ENCODE data around the gene TMEM35B.
"Not testable (repeated sequence)": the region's sequence is repeated elsewhere in the genome, so short reads cannot be mapped to it uniquely, and the experiment has no call there.

TMEM35B gene

DNA sequence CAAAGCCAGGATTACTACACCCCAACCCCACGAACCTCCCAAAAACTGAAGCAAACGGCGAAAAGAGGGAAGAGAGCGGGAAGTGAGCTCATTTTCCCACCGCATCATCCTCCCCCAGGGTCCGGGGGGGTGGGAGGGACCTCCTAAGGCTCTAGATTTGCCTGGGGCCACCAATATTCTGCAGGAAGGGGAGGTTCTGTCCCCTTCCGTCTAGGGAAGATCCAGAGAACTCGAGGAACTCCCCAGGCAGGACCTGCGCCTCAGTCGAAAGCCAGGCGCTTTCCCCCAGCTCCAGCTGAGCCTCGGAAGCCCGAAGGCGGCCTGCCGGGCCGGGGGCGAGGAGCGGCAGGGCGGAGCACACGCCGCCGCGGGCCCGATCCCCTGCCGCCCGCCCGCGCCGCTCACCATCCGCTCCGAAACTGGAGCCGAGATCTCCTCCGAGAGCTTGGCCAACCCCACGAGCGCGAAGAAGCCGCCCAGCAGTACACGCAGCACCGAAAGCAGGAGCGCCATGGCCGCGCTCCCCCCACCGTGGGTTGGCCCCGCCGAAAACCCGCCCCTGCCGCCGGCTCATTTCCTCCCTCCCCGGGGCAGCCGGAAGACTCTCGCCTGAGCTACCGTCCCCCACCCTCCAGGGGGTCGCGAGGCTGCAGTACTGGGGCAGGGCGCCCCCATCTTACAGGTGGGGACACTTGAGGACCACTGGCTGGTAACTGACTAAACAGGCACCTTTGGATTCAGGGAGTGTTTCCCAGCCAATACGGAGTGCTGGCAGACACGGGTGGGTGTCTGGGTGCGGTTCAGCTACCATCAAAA lies at the start of gene TMEM35B:
Gene TMEM35B, minus strand, starts transcription at position 555 of the 816 bp plus-strand sequence. Its CDS starts 42 bp downstream, at position 513.
- in situ Hi-C loops (cut with HindIII; ENCODE audit: low sequenced_read_pairs), result loop anchor here (5.0 kb wide), 1 partner anchor 53 kb away; no protein-coding TSS in a partner anchor

DNA sequence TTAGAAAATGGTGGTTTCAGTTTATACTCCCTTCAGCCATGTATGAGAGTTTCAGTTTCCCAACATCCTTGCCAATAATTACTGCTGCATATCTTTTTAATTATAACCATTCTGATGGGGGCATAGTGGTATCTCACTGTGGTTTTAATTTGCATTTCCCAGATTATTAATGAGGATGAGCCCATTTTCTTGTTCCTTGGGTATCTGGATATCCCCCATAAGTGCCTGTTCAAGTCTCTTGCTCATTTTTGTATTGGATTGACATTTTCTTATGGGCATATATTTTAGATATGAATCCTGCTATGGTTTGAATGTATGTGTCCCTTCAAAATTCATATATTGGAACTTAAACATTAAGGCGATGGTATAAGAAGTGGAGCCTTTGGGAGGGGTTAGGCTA lies 48.2 kb upstream of the TMEM35B start:
- in situ Hi-C loops (cut with HindIII; ENCODE audit: low sequenced_read_pairs), result no loop called here

DNA sequence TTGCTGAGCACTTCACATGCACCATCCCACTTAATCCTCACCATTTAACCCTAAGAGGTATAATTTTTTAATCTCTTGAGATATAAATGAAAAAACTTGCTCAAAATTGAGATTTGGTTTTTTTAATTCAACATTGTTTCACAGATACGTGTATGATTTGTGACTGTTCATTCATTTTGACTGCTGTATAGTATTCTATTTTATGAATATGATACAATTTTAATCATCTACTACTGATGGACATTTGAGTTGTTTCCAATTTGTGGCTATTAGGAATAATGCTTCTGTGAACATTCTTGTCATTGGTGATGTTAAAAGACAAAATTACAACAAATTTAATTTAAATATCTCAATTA lies 47.2 kb upstream of the TMEM35B start:
- in situ Hi-C loops (cut with HindIII; ENCODE audit: low sequenced_read_pairs), result no loop called here

DNA sequence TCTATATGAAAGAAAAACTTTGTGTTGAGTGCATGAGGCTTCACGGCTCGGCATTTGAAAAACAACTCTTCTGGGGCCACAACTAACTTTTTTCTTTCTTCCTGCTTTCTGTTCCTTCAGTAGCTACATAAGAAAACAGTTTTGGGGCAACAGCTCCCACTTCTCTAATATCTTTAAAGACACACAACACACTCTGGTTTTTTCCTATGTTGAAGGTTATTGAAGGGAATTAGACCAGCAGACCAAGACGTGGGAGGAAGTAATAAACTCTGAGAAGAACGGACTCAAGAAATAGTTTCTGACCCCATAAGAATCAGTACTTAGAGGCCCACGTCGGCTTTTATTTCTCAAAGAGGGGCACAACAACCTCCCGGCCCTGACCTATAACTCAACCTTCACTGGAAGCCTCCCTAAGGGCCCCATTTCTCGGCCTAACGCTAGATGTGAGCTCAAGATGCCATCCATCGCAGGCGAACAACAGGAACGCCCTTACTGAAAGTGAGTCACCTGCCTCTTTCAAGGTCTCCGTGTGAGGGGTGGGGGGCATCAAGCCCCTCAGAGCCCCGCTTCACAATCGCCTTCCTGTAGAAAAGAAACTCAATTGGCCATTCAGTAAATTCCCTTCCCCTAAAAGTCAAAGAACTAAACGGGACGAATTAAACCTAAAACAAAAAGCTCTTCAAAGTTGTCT lies 45.8 kb upstream of the TMEM35B start:
- in situ Hi-C loops (cut with HindIII; ENCODE audit: low sequenced_read_pairs), result no loop called here

DNA sequence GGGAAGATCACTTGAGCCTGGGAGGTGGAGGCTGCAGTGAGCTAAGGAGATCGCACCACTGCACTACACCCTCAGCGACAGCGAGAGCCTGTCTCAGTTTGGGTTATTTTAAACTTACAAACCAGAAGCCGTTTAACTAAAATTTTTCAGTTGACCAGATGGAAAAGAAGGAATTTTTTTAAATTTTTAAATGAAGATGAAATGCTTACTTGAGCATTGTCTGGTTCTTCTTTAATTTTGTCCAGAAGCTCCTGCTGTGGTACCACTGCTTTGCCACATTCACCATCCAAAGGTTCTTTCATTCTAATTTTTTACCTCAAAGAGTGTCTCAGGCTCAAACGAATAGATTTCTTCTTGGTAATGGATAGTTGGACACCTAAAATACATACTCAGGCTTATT lies 45.2 kb upstream of the TMEM35B start:
- in situ Hi-C loops (cut with HindIII; ENCODE audit: low sequenced_read_pairs), result no loop called here

DNA sequence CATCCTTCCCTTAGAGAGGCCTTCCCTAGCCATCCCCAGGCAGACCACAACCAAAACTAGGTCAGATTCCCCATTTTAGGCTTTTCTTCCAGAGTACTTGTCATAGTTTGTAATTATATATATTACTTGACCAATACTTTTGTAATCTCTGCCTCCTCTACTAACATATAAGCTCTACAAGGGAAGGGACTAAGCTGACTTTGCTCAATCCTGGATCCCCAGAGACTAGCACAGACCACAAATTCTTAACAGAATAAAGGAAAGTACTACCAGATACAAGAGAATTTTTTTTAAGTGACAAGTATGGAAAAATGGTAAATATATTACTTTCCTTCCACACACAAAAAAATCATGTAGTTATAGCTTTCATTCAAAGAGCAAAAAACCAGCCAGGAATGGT lies 44.6 kb upstream of the TMEM35B start:
- in situ Hi-C loops (cut with HindIII; ENCODE audit: low sequenced_read_pairs), result no loop called here

DNA sequence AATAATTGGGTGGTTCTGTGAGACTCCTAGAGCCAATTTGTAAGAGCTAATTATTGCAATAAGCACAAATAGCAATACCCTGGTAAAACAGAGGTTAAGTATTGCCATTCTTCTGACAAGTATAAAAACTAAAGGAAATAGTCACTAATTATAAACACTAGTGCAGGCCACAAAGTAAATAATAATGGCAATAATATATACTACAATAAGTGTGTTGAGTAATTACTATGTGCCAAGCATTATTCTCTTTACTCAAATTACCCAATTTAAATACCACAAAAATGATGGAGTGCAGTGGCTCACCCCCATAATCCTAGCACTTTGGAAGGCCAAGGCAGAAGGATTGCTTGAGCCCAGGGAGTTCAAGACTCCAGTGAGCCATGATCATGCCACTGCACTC lies 31.3 kb upstream of the TMEM35B start:
- in situ Hi-C loops (cut with HindIII; ENCODE audit: low sequenced_read_pairs), result no loop called here

DNA sequence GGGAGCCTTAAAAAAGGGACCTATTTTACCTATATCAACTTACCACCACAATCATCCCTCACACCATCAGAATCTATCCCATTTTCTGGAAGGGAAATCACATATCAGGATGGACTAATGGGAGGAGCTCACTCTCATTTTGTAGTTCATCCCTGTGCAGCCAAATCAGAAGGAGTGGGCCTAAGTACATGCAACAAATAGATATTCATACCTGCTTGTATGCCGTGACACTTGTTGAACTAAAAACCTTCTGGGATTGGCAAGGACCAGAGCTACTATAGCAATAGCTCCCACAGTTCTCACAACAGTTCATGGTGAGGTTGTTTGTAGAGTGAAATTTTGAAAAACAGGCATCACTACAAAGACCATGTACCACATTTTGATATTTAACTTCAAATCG lies 29.3 kb upstream of the TMEM35B start:
- in situ Hi-C loops (cut with HindIII; ENCODE audit: low sequenced_read_pairs), result no loop called here

DNA sequence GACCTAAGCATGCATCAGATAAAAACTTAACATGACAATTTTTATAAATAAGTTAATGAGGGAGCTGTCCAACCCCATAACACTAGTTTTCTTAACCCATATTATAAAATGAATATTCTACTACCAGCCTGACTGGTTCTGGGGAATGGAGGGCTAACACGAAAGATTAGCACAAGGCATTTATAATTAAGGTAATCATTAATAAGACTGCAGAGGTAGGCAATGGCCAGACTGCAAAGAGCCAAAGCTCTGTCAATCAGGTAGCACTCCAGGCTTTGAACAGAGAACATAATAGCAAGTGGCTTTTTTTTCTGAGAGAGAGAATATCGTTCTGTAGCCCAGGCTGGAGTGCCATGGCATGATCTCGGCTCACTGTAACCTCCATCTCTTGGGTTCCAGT lies 20.6 kb upstream of the TMEM35B start:
- in situ Hi-C loops (cut with HindIII; ENCODE audit: low sequenced_read_pairs), result no loop called here

DNA sequence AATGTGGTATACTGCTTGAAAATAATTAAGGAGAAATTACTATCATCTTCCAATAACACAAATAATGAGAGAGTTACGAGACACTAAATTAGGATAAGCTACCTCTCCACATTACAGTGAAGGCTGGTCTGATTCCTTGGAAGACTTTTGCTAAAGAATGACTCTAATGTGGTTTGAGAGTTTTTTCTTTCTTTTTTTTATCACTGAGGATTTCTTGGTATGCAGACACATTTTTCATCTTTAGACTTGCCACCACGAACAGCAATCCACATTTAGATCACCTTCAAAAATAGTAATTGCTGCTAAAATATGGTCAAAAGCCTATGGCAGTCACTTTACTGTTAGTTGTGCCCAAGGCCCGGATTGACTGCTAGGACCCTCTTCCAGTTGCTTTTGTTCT lies 16.6 kb upstream of the TMEM35B start:
- in situ Hi-C loops (cut with HindIII; ENCODE audit: low sequenced_read_pairs), result no loop called here

DNA sequence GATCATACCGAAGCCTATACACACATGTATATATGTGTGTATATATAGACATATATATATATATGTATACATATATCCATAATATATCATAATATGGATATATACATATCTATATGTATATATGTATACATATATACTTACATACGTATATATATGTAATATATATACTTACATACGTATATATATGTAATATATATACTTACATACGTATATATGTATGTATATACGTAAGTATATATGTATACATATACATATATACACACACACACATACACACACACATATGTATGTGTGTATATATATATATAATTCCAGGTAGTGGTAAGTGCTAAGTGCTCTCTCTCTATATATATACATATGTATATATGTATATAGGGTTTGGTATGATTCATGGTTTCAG lies 9.7 kb upstream of the TMEM35B start:
- in situ Hi-C loops (cut with HindIII; ENCODE audit: low sequenced_read_pairs), result no loop called here

DNA sequence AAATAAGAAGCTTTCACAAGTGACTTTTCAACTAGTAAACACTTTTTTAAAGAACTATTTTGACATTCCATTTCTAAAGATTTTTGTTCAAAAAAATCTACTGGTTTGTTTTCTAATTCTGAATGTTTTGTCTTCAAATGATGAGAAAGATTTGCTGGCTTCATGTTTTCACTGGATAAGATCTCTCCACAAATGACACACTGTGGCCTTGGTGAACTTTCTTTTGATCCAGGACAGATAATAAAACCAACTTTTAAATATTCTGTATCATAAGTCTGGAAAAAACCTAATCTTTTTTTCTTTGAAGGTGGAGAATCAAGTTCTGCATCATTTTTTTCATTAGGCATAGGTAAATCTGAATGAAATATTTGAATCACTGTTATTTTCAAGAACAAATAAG lies 3.4 kb upstream of the TMEM35B start:
- in situ Hi-C loops (cut with HindIII; ENCODE audit: low sequenced_read_pairs), result no loop called here

DNA sequence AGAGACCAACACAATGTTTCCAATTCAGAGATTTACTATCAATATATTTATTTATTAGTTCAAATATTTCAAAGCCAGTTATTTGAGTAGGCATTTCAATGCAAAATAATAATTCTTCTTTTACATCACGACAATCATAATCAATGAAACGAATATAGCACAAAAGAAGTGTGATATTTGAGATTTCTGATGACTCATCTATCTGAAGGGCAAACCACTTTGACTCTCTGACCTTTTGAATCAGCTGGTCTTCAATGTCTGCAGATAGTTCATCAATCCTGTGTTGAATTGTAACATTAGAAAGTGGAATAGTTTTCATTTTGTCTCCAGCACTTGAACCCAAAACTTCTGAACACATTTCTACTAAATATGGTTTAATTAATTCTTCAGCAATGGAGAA lies 3.0 kb upstream of the TMEM35B start:
- in situ Hi-C loops (cut with HindIII; ENCODE audit: low sequenced_read_pairs), result no loop called here

DNA sequence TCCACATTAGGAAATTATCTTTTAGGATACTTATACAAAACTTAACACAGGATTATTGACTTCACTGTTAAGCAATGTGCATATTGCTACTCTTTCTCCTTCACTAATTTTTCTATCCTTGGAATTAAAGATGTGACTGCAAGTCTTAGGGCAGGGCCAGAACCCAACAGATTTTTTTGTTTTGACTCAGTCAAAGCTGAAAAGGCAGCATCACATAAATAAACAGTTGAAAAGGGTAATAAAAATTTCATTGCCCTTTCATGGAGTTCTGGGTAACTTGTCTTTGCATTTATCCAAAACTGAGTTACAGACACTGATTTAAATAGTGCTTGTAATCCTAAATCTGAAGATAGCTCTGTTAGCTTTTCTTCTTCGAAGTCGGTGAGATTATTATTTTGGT lies 1.9 kb upstream of the TMEM35B start:
- in situ Hi-C loops (cut with HindIII; ENCODE audit: low sequenced_read_pairs), result no loop called here

DNA sequence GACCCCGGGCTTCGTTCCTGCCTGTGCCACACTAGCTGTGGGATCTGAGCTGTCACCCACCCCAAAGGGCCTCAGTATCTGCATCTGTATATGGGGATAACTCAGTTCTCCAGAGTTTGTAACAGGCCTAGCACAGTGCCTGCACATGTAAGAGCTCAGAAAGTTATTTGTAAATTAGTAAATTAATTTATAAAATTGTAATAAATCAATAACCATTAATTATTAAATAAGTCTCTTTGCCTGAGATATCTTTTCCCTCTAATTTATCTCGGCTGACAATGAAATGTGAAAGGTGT lies 410 bp upstream of the TMEM35B start:
- in situ Hi-C loops (cut with HindIII; ENCODE audit: low sequenced_read_pairs), result not testable (repeated sequence)

DNA sequence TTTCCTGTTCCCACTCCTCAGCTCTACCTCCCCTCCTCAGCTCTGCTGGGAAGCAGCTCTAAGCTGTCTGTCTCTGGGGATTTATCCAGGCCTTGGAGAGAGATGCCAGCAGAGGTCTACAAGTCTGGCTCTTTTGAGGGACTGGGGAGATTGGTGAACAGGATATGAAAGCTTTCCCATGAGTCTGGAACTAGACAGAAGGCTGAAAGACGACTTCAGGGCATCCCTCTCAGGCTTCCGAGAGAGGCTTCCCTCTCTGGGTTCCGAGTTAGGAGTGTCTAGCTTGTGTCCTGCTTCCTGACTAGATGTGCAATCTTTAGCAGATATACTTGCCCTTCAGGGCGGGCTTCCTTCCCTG lies 733 bp downstream of the TMEM35B start:
- in situ Hi-C loops (cut with HindIII; ENCODE audit: low sequenced_read_pairs), result loop anchor here (5.0 kb wide), 1 partner anchor 52 kb away; no protein-coding TSS in a partner anchor

DNA sequence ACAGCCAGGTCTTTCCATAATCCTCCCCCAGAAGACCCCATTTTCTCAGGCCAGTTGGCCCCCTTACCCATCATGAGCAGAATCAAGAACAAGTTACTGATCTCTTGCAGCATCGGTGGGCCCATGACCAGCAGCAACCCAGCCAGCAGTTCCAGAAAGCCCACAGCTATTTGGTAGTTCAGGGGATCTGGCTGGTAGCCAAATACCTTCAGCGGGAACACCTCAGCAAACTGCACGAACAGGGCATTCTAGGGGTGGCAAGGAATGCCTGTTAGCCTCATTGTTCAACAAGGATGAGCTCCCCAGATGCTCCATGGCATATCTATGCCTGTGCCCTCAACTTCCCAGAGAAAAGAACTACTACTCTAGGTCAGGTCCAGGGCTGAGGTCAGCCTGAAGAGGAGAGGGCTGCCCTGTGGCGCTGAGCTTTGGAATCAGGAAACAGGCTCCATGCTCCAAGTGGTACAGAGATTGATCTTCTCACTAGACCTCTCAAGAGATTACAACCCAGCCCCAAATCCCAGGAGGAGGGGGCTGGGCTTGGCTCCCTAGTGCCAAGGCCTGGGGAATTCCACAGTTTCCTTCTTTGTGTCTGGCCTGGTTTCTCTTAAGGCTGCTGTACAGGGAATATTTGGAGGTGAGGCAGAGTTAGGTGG lies 1.3 kb downstream of the TMEM35B start:
- in situ Hi-C loops (cut with HindIII; ENCODE audit: low sequenced_read_pairs), result loop anchor here (5.0 kb wide), 1 partner anchor 52 kb away; no protein-coding TSS in a partner anchor

DNA sequence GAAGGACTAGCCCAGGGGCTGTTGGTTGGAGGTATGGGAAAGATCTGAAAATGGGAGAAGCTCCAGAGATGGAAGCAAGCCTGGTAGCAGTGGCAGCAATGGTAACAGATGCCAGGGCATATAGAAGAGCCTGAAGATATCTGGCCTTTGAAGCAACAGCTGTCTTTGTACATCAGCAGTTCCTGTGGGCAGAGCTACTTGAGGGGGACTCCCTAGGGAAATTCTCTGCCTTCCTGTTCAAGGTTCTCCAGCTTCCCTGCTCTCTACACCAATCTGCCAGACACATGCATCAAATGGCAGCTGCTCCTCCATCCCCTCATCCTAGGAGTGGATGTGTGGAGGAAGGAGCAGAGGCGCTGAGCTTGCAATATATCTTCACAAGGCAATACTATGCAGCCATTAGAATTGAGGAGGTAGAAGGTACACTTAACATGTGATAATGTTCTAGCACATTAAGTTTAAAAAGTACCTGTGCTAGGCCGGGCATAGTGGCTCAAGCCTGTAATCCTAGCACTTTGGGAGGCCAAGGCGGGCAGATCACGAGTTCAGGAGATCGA lies 2.2 kb downstream of the TMEM35B start:
- in situ Hi-C loops (cut with HindIII; ENCODE audit: low sequenced_read_pairs), result loop anchor here (5.0 kb wide), 1 partner anchor 51 kb away; no protein-coding TSS in a partner anchor

DNA sequence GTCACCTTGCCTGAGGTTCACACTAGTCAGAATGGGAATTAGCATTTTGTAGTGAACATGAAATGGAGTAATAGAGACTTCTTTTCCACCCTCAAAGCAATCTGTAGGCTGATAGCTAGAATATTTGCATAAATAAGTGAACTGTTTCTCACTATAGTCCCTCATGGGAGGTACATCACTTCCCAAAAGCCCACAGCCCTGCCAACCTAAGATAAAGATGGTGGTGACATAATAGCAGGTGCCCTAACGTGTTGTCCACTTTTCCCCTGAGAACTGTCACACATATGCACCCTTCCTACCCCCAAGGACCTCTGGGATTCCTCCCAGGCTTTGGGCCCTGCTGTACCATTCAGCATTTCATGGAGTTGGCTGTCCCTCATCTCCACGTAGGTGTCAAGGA lies 4.4 kb downstream of the TMEM35B start:
- in situ Hi-C loops (cut with HindIII; ENCODE audit: low sequenced_read_pairs), result loop anchor here (5.0 kb wide), 1 partner anchor 48 kb away; no protein-coding TSS in a partner anchor

DNA sequence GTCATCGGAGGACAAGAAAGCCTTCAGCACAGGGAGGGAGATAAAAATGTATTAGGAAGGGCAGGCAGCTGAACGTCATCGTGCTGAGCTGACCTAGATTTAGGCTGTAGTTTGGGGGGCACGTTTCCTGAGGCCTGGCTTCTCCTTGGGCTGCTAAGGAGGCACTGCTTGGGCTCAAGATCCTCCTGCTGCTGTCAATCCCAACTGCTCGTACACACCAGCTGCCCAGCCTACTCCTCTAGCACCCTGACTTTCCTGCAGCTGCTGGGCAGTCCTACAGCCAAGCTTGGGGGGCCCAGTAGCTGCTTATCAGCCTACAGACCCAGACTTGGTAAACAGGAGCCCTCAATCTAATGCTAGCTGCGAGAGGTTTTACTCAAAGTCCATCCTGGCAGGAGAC lies 6.2 kb downstream of the TMEM35B start:
- in situ Hi-C loops (cut with HindIII; ENCODE audit: low sequenced_read_pairs), result loop anchor here (5.0 kb wide), 1 partner anchor 102 kb away; no protein-coding TSS in a partner anchor

DNA sequence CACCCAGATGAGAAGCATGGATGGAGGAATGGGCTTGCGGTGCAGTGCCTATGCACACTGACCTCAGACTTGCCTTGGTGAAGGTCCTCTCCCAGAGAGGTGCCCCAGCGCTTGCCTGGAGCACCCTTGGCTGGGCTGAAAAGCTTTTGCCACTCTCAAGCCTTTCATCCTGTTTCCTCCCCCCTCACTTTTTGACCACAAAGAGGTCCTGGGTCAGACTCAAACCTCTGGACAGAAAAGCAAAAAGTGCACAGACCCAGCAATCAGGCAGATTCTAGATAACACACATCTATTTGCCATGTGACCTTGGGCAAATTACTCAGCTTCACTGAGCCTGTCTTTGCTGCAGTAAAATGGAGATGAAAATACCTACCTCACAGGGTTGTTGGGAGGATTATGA lies 7.3 kb downstream of the TMEM35B start:
- in situ Hi-C loops (cut with HindIII; ENCODE audit: low sequenced_read_pairs), result loop anchor here (5.0 kb wide), 1 partner anchor 101 kb away; no protein-coding TSS in a partner anchor

DNA sequence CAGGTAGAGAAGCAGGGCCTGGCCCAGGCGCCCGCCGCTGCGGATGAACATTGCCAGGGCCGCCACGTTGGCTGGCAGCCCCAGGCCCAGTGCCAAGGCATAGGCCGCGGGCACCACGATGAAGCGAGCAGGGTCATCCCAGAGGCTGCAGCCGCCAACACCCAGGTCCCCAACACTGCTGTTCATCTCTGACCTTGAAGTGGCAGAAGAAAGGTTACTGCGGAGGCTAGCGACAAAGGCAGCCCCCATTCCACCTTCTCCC lies 8.0 kb downstream of the TMEM35B start:
- in situ Hi-C loops (cut with HindIII; ENCODE audit: low sequenced_read_pairs), result loop anchor here (5.0 kb wide), 1 partner anchor 100 kb away; no protein-coding TSS in a partner anchor
